HL-60 (cell line): ENCODE results near the gene FRMPD4.

Source experiments
- DNase-seq, 2 experiments: peaks; one replicate each; pipeline ENCODE4 v3.0.0-alpha.2; 2010 to 2020; ENCODE audit warnings: low read depth in 1 of 2, low spot score in 1 of 2
- H3K27ac ChIP-seq: fragments of 250-450 bp; sonication (Bioruptor Pico); replicated peaks from 2 replicates; pipeline ENCODE4 v1.5.1; 2020; ENCODE audit warnings: mild to moderate bottlenecking, moderate library complexity
- H3K27me3 ChIP-seq: fragments of 250-450 bp; sonication (Bioruptor Pico); 2 replicates; pipeline ENCODE4 v1.5.1; 2021; ENCODE audit warnings: mild to moderate bottlenecking, moderate library complexity; ENCODE audit not compliant: insufficient read depth, poor library complexity, severe bottlenecking
- H3K4me3 ChIP-seq: replicated peaks from 2 replicates; pipeline ENCODE4 v1.5.1; 2011; ENCODE audit warnings: mild to moderate bottlenecking, control low read depth, low read length; ENCODE audit not compliant: insufficient read depth
- GABPA ChIP-seq: IDR thresholded peaks from 2 replicates; pipeline ENCODE4 v1.6.1; 2012; ENCODE audit warnings: low read depth
- POLR2AphosphoS5 ChIP-seq: IDR thresholded peaks from 2 replicates; pipeline ENCODE4 v1.6.1; 2012; ENCODE audit warnings: low read depth
- SPI1 ChIP-seq: IDR thresholded peaks from 2 replicates; pipeline ENCODE4 v1.6.1; 2012; ENCODE audit warnings: low read depth, mild to moderate bottlenecking, borderline replicate concordance
- TF ChIP-seq, protein P1 (sequence below): IDR thresholded peaks from 2 replicates; pipeline ENCODE4 v1.6.1; 2012; ENCODE audit warnings: low read depth; ENCODE audit not compliant: insufficient replicate concordance
- TF ChIP-seq, protein P2 (sequence below): IDR thresholded peaks from one replicate; pipeline ENCODE4 v1.5.1; 2011; ENCODE audit warnings: low read length, control low read depth, inconsistent platforms; ENCODE audit not compliant: insufficient read depth

FRMPD4 gene

DNA sequence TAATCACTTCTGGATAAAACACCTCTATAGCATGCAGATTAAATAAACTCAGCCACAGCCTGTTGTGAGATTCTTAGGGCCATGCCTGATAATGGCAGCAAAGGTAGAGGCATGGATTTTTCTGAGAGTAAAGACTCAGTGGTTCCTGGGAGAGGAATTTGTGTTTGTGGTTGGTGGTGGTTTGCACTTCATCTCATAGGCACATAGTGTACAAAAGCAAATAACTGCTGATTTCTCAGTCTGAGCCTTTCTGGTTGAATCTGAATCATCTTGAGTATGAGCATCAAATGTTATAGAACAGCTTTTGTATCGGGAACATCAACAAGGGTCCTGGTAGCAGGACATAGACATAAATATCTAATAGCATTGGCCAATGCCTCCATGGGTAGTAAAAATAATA is 274.3 kb downstream of the FRMPD4 start:
- no peaks in the 10 kb centered on the region for H3K27me3 ChIP-seq

GRCh38 chrX:12419591-12419990 is 281.3 kb downstream of the FRMPD4 start:
- no peak overlapping the region for H3K4me3 ChIP-seq
- H3K27ac ChIP-seq: no peak overlapping the region
- TF ChIP-seq, protein P1, sequence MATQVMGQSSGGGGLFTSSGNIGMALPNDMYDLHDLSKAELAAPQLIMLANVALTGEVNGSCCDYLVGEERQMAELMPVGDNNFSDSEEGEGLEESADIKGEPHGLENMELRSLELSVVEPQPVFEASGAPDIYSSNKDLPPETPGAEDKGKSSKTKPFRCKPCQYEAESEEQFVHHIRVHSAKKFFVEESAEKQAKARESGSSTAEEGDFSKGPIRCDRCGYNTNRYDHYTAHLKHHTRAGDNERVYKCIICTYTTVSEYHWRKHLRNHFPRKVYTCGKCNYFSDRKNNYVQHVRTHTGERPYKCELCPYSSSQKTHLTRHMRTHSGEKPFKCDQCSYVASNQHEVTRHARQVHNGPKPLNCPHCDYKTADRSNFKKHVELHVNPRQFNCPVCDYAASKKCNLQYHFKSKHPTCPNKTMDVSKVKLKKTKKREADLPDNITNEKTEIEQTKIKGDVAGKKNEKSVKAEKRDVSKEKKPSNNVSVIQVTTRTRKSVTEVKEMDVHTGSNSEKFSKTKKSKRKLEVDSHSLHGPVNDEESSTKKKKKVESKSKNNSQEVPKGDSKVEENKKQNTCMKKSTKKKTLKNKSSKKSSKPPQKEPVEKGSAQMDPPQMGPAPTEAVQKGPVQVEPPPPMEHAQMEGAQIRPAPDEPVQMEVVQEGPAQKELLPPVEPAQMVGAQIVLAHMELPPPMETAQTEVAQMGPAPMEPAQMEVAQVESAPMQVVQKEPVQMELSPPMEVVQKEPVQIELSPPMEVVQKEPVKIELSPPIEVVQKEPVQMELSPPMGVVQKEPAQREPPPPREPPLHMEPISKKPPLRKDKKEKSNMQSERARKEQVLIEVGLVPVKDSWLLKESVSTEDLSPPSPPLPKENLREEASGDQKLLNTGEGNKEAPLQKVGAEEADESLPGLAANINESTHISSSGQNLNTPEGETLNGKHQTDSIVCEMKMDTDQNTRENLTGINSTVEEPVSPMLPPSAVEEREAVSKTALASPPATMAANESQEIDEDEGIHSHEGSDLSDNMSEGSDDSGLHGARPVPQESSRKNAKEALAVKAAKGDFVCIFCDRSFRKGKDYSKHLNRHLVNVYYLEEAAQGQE: no peak
- TF ChIP-seq SPI1 (no peak), GABPA (no peak), POLR2AphosphoS5 (no peak)
- TF ChIP-seq, protein P2, sequence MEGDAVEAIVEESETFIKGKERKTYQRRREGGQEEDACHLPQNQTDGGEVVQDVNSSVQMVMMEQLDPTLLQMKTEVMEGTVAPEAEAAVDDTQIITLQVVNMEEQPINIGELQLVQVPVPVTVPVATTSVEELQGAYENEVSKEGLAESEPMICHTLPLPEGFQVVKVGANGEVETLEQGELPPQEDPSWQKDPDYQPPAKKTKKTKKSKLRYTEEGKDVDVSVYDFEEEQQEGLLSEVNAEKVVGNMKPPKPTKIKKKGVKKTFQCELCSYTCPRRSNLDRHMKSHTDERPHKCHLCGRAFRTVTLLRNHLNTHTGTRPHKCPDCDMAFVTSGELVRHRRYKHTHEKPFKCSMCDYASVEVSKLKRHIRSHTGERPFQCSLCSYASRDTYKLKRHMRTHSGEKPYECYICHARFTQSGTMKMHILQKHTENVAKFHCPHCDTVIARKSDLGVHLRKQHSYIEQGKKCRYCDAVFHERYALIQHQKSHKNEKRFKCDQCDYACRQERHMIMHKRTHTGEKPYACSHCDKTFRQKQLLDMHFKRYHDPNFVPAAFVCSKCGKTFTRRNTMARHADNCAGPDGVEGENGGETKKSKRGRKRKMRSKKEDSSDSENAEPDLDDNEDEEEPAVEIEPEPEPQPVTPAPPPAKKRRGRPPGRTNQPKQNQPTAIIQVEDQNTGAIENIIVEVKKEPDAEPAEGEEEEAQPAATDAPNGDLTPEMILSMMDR: no peak
- DNase-seq: no peak
- no peaks in the 10 kb centered on the region for H3K27me3 ChIP-seq

More for the DNA sequence above, 274.3 kb downstream of the FRMPD4 start:
- TF ChIP-seq POLR2AphosphoS5 (no peak), SPI1 (no peak), GABPA (no peak)
- TF ChIP-seq, protein P1: no peak
- TF ChIP-seq, protein P2: no peak
- no peak overlapping the region for H3K4me3 ChIP-seq
- H3K27ac ChIP-seq: no peak overlapping the region
- DNase-seq: no peak

DNA sequence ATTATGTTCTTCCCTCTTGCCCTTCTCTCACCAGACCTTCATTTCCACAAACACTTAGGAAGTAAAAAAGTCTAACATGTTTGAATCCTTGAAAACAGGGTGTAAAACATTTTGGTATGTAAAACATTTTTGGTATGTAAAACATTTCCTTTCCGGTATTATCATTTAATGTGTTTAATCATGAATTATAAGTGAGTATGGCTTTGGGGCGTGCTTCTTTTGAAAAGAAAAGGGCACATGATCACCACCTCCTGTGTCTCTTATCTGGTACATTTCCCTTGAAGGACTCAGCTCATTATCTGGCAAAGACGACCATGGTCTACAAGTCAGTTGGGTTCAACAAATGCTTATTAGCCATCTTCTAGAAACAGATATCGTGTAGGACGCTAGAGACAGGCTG is 283.6 kb downstream of the FRMPD4 start:
- no peak overlapping the region for H3K4me3 ChIP-seq
- H3K27ac ChIP-seq: no peak overlapping the region
- DNase-seq: no peak
- TF ChIP-seq, protein P1: no peak
- TF ChIP-seq, protein P2: no peak
- no peak for TF ChIP-seq GABPA
- H3K27me3 ChIP-seq: no peaks in the 10 kb centered on the region
